ENCODE results near the gene PPP1R37. TPM values are rescaled to one million over a fixed set of nuclear protein-coding genes. Genes with fewer than 3 reads are reported as not detected.
"Not testable (repeated sequence)": the region's sequence is repeated elsewhere in the genome, so short reads cannot be mapped to it uniquely, and the experiment has no call there.

The PPP1R37 gene
- polyA plus RNA-seq, 3 donors: 23.3 to 39.5 (median 32.4) TPM

DNA sequence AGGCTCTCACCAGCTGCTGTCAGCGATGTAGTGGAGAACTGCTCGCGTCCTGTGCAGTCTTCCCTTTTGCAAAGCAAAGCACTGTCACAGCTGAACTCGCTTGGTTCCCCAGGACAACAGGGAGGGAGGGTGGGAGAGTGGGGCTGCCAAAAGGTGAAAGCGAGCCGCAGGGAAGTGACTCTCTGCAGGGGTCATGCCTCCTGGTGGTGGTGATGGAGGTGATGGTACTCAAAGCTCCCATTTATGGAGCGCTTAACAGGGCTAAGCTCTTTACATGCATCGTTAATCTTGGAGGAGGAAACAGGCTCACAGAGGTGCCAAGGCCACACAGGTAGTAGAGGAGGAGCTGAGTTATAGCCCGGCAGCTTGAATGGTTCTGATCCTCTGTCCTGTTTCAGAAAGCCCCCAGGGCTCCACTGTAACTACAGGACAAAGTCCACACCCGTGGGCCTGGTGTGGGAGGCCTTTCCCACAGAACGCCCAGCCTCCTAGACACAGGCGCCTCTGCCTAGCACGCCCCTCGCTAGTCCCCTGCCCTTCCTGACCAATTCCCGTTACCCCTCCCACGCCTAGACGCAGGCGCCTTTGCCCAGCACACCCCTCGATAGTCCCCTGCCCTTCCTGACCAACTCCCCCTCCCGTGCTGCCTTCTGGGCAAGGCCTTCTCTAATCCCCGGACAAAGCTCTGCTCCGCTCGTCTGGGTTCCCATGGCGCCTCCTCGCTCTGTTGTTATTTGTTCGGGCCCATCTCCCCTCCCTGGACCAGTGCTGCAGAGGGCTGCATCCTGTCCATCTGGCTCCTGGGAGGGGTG lies 10.7 kb downstream of the PPP1R37 start:
- DNase-seq (ENCODE audit: extremely low read depth in 1 of 11, low read depth in 9 of 11, low spot score in 4 of 11): peak in 2 of 11 donors; percentile 40 to 63

DNA sequence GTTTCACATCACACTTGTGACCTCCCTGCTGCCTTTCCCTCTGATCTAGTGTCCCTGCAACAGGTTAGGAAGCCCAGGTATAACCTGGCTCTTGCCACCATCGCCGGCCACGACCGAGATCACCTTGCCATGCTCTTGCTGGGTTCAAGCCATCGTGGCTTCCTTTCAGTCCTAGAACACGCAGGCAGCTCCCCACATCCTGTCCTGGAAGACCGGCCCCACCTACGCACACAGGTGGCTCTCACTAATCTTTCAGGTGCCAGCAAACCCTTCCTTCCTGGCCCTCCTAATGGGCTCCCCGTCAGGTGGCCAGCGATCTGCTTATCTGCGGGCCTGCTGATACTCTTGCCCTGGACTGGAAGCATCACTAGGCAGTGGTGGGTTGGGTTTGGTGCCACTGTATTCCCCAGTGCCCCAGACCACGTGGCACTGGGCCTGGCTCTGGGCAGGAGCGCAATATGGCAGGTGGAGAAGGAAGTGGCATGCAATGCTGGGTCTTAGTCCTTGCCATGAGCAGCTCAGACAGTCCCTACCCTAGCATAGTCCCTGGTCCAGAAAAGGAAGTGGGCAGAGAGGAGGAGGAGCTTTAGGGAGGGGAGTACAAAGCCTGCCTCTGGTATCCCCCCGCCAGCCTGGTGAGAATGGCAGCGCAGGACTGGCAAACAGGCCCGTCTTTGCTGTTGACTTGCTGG lies 11.8 kb downstream of the PPP1R37 start:
- no peak for DNase-seq (ENCODE audit: extremely low read depth in 1 of 11, low read depth in 9 of 11, low spot score in 4 of 11)

DNA sequence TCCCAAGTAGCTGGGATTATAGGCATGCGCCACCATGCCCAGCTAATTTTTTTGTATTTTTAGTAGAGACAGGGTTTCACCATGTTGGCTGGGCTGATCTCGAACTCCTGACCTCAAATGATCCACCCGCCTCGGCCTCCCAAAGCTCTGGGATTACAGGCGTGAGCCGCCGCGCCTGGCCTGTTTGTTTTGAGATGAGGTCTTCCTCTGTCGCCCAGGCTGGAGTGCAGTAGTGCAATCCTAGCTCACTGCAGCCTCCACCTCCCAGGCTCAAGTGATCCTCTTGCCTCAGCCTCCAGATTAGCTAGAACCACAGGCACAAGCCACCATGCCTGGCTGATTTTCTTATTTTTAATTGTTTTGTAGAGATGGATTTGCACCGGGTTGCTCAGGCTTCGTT lies 13.4 kb downstream of the PPP1R37 start:
- not testable (repeated sequence) for DNase-seq (ENCODE audit: extremely low read depth in 1 of 11, low read depth in 9 of 11, low spot score in 4 of 11)

DNA sequence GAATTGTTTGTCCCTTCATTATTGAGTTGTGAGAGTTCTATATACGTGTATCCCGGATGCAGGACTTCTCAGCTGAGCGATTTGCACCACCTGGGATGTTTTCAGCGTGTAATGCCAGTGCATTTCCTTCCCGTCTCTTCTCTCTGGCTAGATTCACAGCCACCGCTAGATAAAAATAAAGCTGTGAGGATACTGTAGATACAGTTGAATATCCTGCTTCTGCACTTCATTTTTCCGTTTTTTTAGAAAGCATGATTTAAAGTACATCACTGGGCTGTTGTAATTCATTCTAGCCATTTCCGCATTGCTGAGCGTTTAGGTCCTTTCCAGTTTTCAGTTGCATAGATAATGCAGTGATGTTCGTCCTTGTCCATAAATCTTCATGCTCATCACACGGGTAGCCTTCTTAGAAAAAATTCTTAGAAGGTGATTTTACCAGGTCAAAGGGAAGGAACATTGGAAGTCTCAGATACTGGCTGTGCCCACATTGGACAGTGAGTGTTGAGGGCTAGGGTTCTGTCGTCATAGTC lies 14.7 kb downstream of the PPP1R37 start:
- no peak for DNase-seq (ENCODE audit: extremely low read depth in 1 of 11, low read depth in 9 of 11, low spot score in 4 of 11)

DNA sequence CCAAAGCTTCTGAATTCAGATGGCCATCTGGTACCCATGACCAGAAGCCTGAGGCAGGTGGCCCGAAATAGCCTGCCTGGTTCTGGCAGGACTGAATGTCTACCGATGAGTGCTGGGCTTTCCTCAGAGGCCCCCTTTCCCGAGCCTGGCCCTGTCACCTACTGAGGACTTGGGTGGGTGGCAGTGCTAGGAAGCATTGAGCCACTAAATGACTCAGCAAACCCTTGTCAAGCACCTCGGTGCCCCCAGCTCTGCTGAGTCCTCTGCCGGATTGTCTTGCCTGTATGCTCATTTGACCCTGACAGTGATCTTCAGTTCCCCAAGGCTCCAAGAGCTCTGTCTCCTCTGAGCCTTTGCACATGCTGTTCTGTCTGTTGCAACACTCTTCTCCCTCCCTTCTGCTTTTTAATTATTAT lies 17.9 kb downstream of the PPP1R37 start:
- DNase-seq (ENCODE audit: extremely low read depth in 1 of 11, low read depth in 9 of 11, low spot score in 4 of 11): no peak

DNA sequence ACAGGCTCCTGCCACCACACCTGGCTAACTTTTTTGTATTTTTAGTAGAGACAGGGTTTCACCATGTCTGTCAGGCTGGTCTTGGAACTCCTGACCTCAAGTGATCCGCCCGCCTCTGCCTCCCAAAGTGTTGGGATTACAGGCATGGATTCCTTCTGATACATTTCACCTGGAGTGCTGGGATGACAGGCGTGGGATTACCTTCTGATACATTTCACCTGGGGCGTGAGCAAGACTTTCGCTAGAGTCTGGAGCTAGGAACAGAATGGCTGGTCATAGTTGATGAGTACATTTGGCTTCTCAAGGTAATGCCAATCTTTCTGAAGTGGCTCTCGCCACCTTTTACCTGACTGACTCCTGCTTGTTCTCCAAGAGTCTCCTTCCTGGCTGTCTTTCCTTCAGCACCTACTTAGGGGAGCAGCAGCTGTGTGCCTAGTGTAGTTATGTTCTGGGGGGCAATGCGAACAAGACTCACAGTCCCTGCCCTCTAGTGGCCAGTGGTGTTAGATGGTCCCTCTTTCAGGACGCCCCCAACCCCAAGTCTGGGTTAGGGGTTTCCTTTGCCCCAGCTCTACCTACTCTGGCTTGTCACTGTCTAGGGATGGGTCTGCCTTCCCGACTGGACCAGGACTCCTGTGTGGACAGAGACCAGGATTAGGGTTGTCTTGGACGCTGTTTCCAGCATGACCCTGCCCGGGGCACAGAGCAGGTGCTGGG lies 19.3 kb downstream of the PPP1R37 start:
- DNase-seq (ENCODE audit: extremely low read depth in 1 of 11, low read depth in 9 of 11, low spot score in 4 of 11): no peak

DNA sequence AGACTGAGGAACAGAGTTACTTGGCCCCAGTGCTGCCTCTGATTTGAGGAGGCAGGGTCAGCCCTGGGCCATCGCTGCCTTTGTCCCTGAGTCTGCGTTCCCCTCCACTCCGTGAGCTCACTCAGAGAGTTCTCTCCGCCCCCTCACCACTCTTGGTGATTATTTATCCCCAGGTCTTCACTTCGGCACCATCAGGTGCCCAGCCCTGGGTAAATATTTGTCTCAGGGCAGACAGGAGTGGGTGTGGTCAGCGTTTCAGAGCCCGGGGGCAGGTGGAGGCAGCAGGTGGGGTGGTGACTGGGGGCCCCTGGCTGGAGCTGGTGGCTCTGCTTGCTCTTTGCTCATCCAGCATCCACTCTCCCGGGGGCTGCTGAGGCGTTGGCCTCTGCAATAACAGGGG lies 20.6 kb downstream of the PPP1R37 start:
- DNase-seq (ENCODE audit: extremely low read depth in 1 of 11, low read depth in 9 of 11, low spot score in 4 of 11): no peak

DNA sequence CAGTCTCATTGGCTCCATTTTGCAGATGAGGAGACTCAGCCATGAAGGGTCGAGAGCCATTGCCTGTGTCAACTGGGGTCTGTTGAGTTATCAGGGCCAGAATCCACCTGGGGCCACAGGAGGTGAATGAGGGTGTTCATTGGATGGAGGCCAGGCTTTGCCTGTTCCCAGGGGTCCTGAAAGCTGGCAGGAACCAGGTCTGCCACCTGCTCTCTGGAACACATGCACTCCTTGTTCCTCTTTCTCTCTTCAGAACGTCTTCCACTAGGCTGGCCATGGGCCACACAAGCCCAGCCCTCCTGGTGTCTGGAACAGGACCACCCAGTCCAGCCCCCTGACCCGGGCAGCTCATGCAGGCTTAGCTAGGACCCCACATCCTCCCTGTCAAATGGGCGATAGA lies 21.1 kb downstream of the PPP1R37 start:
- no peak for DNase-seq (ENCODE audit: extremely low read depth in 1 of 11, low read depth in 9 of 11, low spot score in 4 of 11)

DNA sequence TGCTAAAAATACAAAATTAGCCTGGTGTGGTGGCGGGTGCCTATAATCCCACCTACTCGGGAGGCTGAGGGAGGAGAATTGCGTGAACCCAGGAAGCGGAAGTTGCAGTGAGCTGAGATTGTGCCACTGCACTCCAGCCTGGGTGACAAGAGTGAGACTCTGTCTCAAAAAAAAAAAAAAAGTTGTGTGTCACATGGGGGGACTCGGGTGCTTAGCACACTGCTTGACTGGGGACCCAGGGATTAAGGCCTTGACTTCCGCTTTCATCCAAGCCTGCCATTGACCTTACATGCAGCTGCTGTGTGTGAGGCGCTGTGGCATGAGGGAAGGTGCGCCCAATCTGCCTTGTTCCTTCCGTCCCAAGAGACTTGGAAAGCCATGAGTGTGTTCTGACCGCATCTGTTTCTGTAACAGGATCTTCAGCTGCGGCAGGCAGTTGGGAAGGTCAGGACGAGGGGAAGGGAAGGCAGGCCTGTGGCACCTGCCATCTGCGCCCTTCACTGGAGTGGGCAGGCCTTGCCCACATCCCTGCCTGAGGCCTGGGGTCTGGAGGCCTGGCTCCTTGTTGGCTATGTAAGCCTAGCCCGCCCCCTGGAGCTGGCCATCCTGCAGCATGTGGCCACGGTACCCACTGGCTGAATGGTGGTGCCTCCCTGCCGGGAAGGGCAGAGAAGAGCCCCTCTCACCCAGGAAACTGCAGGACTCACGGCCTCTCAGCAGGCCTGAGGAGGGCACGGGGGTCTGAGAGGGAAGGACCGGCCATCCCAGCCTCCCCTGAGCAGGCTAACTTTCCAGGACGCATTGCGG lies 23.0 kb downstream of the PPP1R37 start:
- DNase-seq (ENCODE audit: extremely low read depth in 1 of 11, low read depth in 9 of 11, low spot score in 4 of 11): no peak

DNA sequence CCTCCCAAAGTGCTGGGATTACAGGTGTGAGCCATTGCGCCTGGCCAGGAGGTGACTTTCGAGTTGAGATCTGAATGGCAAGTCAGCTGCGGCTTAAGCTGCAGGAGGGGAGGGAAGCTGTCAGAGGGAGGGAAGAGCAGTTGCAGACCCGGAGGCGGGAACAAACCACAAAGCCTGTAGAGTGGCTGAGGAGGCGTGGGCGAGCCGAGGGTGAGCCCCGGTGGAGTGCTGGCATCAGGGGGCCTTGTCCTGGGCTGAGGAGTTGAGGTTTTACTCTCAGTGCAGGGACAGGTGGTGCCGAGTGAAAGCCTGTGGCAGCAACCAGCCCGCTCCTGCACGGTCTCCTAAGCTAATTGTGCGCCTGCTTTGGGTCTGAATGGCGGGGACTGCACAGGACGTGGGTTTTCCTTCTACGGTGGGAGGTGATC lies 24.2 kb downstream of the PPP1R37 start:
- no peak for DNase-seq (ENCODE audit: extremely low read depth in 1 of 11, low read depth in 9 of 11, low spot score in 4 of 11)

DNA sequence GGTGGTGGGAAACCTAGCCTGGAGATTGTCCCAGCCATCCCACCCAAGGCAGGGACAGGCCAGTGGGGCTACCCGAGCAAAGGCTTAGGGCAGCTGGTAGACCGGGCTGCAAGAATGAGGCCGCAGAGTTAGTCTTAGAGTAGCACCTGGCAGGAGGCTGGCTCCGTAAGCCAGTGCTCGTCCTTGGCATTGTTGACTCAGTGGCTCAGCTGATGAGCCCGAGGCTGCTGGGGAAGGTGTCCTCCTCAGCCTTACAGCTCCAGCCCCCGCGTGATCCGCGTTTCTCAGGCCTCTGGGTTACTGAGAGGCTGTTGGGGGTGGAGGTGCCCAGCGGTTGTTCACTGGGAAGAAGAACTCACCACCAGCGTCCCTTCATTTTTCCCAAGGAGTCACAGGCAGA lies 24.7 kb downstream of the PPP1R37 start:
- no peak for DNase-seq (ENCODE audit: extremely low read depth in 1 of 11, low read depth in 9 of 11, low spot score in 4 of 11)

DNA sequence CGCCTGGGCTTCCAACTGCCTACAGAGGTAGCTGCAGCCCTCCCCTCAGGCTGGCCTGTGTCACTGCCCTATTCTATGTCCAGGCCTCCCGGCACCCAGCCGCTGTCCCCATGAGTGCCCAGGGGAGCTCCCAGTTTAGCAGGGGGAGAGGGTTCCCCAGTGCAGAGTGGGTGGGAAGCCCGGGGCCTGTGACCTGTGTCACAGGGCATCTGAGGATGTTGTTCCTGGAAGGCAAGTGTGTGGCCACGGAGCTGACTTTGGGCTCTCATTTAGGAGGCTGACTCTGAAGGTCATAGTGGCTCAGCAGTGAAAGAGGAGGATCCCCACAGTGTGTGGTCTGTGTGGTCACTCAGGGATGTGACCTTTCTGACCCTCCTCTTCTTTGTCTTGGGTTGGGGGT lies 25.1 kb downstream of the PPP1R37 start:
- no peak for DNase-seq (ENCODE audit: extremely low read depth in 1 of 11, low read depth in 9 of 11, low spot score in 4 of 11)

DNA sequence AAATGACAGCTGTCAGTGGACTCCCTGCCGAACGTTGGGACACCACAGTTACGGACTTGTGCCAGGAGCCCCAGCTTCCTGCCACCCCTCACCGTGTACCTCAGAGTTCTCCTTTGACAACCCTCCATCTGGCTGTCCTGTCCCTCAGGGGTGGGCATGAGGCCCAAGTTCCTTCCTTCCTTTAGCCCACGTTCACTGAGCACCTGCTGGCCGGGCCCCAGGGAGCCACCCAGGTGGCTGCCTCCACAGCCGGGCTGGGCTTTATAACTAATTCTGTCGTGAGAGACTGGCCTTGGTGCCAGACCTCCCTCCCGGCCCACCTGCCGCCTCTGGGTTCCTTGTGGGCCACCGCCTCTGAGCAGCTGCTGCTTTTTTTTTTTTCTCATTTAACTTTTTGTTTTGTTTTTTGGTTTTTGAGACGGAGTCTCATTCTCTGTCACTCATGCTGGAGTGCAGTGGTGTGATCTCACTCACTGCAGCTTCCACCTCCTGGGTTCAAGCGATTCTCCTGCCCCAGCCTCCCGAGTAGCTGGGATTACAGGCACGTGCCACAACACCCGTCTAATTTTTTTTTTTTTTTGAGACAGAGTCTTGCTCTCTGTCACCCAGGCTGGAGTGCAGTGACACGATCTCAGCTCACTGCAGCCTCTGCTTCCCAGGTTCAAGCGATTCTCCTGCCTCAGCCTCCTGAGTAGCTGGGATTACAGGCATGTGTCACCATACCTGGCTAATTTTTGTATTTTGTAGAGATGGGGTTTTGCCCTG lies 25.8 kb downstream of the PPP1R37 start:
- DNase-seq (ENCODE audit: extremely low read depth in 1 of 11, low read depth in 9 of 11, low spot score in 4 of 11): not testable (repeated sequence)

DNA sequence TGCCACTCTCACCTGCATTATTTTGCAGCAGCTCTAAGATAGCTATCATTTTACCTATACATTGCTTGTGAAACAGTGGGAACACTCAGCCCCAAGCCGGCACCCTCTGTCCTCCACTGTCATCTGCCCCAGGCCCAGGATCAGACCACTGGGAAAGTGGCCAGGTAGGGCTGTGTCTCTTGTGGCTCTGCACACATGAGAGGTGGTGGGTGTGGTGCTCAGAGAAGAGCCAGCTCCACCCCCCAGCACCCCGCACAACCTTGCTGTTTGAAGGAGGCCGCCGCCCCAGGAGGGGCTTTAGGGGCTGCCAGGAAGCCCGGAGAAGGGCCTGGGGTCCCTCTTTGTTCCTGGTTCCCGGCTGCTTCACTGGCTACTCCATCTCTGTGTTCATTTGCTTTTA lies 26.6 kb downstream of the PPP1R37 start:
- no peak for DNase-seq (ENCODE audit: extremely low read depth in 1 of 11, low read depth in 9 of 11, low spot score in 4 of 11)

DNA sequence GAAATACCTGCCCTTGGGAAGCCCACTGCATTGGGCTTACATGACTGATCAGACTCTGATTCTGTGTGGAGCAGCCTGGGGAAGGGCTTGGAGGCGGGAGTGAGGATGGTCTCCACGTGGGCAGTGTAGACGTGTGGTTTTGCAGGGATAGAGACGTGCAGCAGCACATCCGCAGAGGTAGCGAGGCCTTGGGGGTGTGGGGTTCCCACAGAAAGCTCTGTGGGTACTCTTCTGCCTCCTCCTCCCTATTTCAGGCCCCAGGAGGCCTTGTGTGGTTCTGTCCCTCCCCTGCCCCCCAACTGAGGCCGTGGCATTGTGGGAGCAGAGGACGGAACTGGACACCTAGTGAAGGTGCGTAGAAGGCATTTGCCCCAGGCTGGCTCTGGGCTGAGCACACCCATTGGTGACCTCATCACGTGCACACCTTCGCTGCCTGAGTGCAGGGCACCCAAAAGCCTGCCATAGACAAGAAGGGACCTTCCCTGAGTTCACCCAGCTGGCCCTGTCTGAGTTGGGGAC lies 28.9 kb downstream of the PPP1R37 start:
- DNase-seq (ENCODE audit: extremely low read depth in 1 of 11, low read depth in 9 of 11, low spot score in 4 of 11): no peak

DNA sequence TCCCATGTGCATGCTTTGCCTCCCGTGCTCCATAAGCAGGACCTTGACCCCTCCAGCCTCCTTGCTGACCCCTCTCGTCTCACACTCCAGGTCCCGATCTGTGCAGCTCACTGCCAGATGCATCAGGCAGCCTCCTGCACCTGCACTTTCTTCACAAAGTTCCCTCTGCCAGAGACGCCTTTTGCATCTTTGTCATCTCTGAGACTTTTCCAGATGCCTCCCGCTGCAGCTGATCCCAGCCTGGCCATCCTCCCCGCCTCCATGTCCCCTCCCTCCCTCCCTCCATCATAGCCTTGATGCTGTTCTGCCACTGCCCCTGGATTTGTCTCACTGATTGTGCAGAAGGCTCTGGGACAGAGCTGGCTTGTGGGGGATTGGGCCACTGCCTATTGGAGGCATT lies 29.9 kb downstream of the PPP1R37 start:
- no peak for DNase-seq (ENCODE audit: extremely low read depth in 1 of 11, low read depth in 9 of 11, low spot score in 4 of 11)

DNA sequence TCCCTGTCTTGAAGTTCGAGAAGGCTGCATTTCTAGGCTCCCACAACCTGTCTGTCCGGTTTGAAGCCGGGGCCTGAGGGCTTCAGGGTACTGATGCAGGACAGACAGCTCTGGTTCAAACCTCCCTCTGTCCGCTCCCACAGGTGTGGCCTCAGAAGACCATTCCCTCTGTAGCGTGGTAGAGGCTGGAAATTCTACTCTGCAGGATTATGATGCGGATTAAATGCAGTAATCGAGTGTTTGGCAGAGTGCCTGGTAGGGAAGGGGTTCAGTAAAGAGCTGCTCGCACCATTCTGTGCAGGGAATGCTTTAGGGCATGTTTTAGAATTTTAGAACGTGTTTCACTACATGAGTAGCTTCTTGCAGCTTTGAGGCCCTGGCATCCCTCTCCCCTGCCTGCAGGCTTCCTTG lies 30.5 kb downstream of the PPP1R37 start:
- DNase-seq (ENCODE audit: extremely low read depth in 1 of 11, low read depth in 9 of 11, low spot score in 4 of 11): peak in 3 of 11 donors; percentile 31 to 43 (median 42)

DNA sequence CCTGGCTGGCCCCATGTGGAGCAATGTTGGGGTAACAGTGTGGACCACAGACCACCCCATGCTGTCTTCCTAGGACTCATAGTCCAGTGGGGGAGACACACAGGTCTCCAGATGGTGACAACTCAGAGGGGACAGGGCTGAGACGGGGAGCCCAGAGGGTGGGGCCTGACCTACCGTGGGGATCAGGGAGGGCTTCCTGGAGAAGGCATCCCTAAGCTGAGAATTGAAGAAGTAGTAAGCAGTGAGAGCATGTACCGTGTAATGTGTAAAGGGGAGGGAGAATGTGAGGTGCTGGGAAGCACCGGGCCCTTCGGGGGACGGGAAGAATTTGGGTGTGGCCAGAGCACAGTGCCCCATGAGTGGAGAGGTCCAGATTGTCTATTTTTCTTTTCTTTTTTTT lies 31.0 kb downstream of the PPP1R37 start:
- DNase-seq (ENCODE audit: extremely low read depth in 1 of 11, low read depth in 9 of 11, low spot score in 4 of 11): no peak
